Fibroblast of villous mesenchyme (primary cell): ENCODE results near the gene C19orf25. TPM values are rescaled to one million over a fixed set of nuclear protein-coding genes. Genes with fewer than 3 reads are reported as not detected.

Source experiments
- DNase-seq: peaks from one replicate; pipeline ENCODE4 v3.0.0-alpha.2; 2010; ENCODE audit warnings: low read depth
- H3K4me3 ChIP-seq: 2 replicates; pipeline ENCODE4 v1.5.1; 2011; ENCODE audit warnings: low read depth, mild to moderate bottlenecking, low read length
- CTCF ChIP-seq: IDR thresholded peaks from 2 replicates; pipeline ENCODE4 v1.5.1; 2012; ENCODE audit warnings: low read depth, mild to moderate bottlenecking, low read length; ENCODE audit not compliant: insufficient read depth
- total RNA-seq: library from RNA; depleted of rRNA; stranded (reverse); fragments of >200 nt; gene quantifications from 2 replicates; pipeline ENCODE4 v1.2.3, GENCODE V29; 2012

C19orf25 gene
- total RNA-seq, 1 donor = 32.8 TPM

DNA sequence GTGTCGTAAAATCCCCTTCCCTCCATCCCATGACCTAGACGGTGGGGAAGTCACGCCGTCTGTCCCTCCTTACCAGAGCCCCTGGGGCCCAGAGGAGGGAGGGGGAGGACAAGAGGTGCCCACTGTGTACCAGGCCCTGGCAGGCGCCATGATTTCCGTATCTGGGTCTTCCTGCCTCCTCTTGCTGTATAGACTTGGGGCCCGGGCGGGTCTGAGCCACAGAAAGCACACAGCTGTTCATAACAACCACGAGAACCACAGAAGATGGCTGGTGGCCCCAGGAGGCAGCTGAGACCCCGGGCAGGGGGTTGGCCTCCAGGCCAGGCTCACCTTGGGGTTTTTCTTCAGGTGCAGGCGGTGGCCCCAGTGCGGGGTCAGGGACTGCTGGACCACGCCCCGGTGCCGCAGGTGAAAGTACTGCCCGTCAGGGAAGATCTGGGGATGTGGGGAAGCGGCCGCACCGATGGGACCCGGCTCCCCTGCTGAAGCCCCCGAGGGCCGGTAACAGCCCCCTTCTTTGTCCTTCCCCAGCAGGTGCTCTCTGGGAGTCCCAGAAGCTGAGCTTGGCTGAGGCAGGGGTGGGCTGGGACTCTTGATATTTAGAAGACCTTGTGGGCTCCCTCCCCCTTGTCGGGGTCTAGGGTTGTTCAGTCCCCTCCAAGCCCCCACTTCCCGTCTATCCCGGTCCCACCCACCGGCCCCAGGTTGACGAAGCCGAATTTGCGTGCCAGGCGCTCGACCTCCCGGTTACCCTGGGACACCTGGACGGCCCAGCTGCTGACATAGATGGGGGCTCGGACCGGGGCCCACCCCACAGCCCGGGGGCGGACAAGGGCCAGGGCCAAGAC, 10.7 kb upstream of the C19orf25 start:
- peak overlapping the region; percentile 65 for H3K4me3 ChIP-seq
- no peak for TF ChIP-seq CTCF
- no peak for DNase-seq

DNA sequence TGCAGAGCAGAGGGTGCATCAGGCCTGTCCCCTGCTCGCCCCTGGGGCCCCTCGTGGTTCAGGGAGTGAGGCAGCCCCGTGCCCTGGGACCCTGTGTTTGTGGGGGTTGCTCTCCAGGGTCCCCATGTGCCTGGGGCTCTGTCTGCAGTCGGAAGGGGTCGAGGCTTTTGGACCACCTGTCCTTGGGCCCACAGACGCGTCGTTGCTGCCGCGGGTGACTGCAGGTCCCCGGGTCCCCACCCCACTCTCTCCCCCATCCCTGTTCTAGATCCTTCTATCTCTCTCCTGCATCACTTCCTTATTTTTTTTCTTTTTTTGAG, 9.2 kb upstream of the C19orf25 start:
- no peak overlapping the region for H3K4me3 ChIP-seq
- no peak for DNase-seq
- no peak for TF ChIP-seq CTCF

DNA sequence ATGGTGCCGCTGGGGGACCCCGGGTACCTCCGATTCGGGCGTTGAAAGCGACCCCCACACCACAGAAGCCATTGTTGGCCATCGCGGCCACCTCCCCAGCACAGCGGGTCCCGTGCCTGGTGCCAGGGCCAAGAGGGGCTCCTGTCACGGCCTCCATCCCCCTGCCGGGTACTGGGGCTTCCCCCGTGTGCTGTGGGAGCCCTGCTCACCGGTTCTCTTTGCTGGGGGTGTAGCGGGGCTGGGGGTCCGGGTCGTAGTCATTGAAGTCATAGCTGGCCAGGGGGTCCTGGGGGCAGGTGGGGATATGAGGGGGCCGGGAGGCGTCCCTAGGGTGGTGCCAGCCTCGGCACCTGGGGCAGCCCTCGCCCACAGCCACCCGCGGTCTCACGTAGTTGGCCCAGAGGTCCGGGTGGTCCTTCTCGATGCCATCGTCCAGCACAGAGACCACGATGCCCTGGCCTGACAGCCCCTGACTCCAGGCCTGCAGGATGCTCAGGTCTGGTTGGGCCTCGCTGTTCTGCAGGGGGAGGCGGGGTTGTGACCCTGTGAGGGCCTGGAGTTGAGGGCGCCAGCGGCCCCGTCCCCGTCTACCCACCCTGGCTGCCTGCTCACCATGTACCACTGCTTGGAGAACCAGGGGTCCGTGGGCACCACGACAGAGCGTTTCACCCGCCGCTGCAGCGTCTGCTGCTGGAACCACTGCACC, 8.7 kb upstream of the C19orf25 start:
- no peak for TF ChIP-seq CTCF

GRCh38 chr19:1486720-1487575, 7.9 kb upstream of the C19orf25 start:
- DNase-seq = no peak
- H3K4me3 ChIP-seq = no peak overlapping the region
- no peak for TF ChIP-seq CTCF

More for the DNA sequence above, 8.7 kb upstream of the C19orf25 start:
- DNase-seq = no peak
- no peak overlapping the region for H3K4me3 ChIP-seq

GRCh38 chr19:1483979-1484428, 5.0 kb upstream of the C19orf25 start:
- no peak overlapping the region for H3K4me3 ChIP-seq
- TF ChIP-seq CTCF = no peak
- no peak for DNase-seq

DNA sequence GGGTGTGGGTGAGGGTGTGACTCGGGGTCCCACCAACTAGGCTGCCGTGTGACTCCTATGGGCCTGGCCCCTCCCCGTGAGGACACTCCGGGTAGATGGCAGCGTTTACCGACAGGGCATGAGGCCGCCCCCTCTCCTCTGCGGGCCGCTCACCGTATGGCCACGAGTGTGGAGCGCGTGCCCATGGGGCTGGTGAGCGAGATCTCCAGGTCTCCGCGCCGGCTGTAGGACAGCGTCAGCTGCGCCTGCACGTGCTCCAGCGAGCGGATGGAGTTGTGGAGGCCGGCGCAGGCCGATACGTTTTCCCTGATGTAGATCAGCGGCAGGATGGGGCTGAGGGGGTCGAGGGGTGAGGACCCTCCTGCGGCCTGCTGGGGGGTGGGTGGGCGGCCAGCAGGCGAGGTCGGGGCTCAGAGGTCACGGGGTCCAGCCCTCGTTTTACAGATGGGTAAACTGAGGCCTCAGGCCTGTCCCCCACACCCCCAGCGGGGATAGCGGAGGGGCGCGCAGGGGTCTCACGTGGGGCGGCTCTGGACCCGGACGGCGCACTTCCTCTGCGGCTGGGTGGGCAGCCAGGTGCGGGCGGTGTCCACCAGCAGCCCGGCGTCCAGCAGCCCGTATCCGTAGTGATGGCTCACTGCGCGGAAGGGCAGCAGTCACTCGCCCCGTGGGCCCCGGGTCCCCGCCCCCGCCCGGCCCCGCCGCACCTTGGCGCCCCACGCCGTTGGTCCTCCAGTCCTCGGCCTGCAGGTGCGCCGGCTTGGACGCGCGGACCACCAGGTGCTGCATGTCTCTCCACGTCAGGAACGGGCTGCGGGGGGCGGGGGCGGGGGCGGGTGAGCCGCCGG, 4.3 kb upstream of the C19orf25 start:
- H3K4me3 ChIP-seq = no peak overlapping the region
- no peak for DNase-seq
- no peak for TF ChIP-seq CTCF
